ENCODE data around the gene SUN2. TPM values are rescaled to one million over a fixed set of nuclear protein-coding genes. Genes with fewer than 3 reads are reported as not detected.

The SUN2 gene
- total and polyA plus RNA-seq, 2 of the 13 experiments (the other 11 are each of a cell fraction or from before 2014, with no cell fraction given), result 45.6 to 56.6 TPM

- TF ChIP-seq PBX2 (CRISPR knock-in tag; IDR thresholded peaks at IDR 0.05) (peak; percentile 33), EP300 (IDR thresholded peaks at IDR 0.05; ENCODE audit: low read depth in 2 of 2, low read length in 2 of 2) (peak in 1 of 2 experiments; percentile 49; a peak in 1 of 4 replicates), EP300 (CRISPR knock-in tag; IDR thresholded peaks at IDR 0.05; ENCODE audit: borderline replicate concordance) (no peak), SAP130 (CRISPR knock-in tag; IDR thresholded peaks at IDR 0.05; ENCODE audit: low read depth) (peak; percentile 71; the same call in 1 of the 2 replicates), FOXK2 (IDR thresholded peaks at IDR 0.05) (peak; percentile 41; the same call in 1 of the 2 replicates), GATAD2A (CRISPR knock-in tag; IDR thresholded peaks at IDR 0.05) (peak; percentile 53), THYN1 (CRISPR knock-in tag; IDR thresholded peaks at IDR 0.05; ENCODE audit: borderline replicate concordance, low read depth) (no peak), MIXL1 (CRISPR knock-in tag; IDR thresholded peaks at IDR 0.05) (peak; percentile 89), ZNF329 (CRISPR knock-in tag; IDR thresholded peaks at IDR 0.05; ENCODE audit: low read depth) (no peak), SOX5 (CRISPR knock-in tag; IDR thresholded peaks at IDR 0.05; ENCODE audit: borderline replicate concordance) (peak; percentile 75; the same call in 1 of the 2 replicates), ZNF747 (CRISPR knock-in tag; IDR thresholded peaks at IDR 0.05; ENCODE audit: borderline replicate concordance) (peak; percentile 45; the same call in 1 of the 2 replicates), FOXP4 (CRISPR knock-in tag; IDR thresholded peaks at IDR 0.05) (peak; percentile 97), MAX (IDR thresholded peaks at IDR 0.05) (peak; percentile 72), ELF3 (CRISPR knock-in tag; IDR thresholded peaks at IDR 0.05) (peak; percentile 19), LCORL (IDR thresholded peaks at IDR 0.05) (peak; percentile 28; the same call in 1 of the 2 replicates), LCORL (CRISPR knock-in tag; IDR thresholded peaks at IDR 0.05) (peak; percentile 66), ETV5 (CRISPR knock-in tag; IDR thresholded peaks at IDR 0.05; ENCODE audit: borderline replicate concordance) (peak; percentile 92), ARID3A (IDR thresholded peaks at IDR 0.05; ENCODE audit: low read depth, low read length) (peak; percentile 67), ZNF720 (CRISPR knock-in tag; IDR thresholded peaks at IDR 0.05) (no peak), HOXA5 (CRISPR knock-in tag; IDR thresholded peaks at IDR 0.05) (peak; percentile 96), SIN3A (IDR thresholded peaks at IDR 0.05; ENCODE audit: borderline replicate concordance, low read depth, low read length) (peak; percentile 47; the same call in 1 of the 2 replicates), ZNF556 (CRISPR knock-in tag; IDR thresholded peaks at IDR 0.05; ENCODE audit: borderline replicate concordance) (0 out of 2 replicates have a peak, but pooled peaks have one; percentile 45), SOX13 (IDR thresholded peaks at IDR 0.05) (no peak), SOX13 (CRISPR knock-in tag; conservative IDR thresholded peaks at IDR 0.05 in 1 of 2, IDR thresholded peaks at IDR 0.05 in 1 of 2) (peak in 1 of 2 experiments; percentile 81; a peak in 2 of 4 replicates), NCOA2 (CRISPR knock-in tag; IDR thresholded peaks at IDR 0.05) (peak; percentile 55; the same call in 1 of the 2 replicates), ZNF772 (CRISPR knock-in tag; IDR thresholded peaks at IDR 0.05) (peak; percentile 44; the same call in 1 of the 2 replicates)
Measured at GRCh38 chr22:38753948-38754750, 1.6 kb downstream of the SUN2 start (continued).

Measured in HepG2 (cell line).